Fibroblast of mammary gland (primary cell): ENCODE data around the gene JAKMIP1.

Source experiments
- DNase-seq: peaks from one replicate; pipeline ENCODE4 v3.0.0-alpha.2; 2010; ENCODE audit warnings: low read depth
- H3K4me3 ChIP-seq: 2 replicates; pipeline ENCODE4 v1.5.1; 2011; ENCODE audit warnings: low read depth, mild to moderate bottlenecking, low read length, moderate library complexity; ENCODE audit not compliant: control insufficient read depth
- CTCF ChIP-seq: conservative IDR thresholded peaks from 2 replicates; pipeline ENCODE4 v1.5.1; 2011; ENCODE audit warnings: low read depth, low read length, inconsistent platforms; ENCODE audit not compliant: control insufficient read depth, insufficient read depth

JAKMIP1 gene

GRCh38 chr4:6200011-6200921 is at the start of gene JAKMIP1:
Gene JAKMIP1 (minus strand): TSS chr4:6200549. CDS start chr4:6112850, 87,699 bp downstream.
- no peak for TF ChIP-seq CTCF
- peak; percentile 33 for DNase-seq
- H3K4me3 ChIP-seq, result no peak within 1 kb of the TSS

- H3K4me3 ChIP-seq, result no peak overlapping the region
- DNase-seq, result no peak
Observed at GRCh38 chr4:6248394-6248793, 48.0 kb upstream of the JAKMIP1 start.

DNA sequence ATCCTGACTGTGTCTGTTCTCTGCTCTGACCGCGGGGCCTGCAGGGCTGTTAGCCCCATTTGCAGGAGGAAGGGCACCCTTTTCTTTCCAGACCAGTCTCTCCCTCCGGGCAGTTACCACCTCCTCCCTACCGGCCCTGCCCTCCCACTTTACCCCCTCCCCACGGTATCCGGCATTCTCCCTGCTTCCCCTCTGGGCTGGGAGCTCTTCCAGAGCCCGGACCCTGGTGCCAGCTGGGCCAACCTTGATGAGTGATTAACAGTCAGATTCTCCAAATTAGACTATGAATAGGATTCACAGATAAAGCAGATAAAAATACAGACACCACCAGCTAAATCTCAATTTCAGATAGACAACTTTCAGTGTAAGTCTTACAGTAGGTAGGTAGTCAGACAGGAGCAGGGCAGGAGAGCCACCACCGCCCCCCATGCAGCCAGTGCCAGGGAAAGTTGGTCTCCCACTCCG is 45.9 kb upstream of the JAKMIP1 start:
- no peak for DNase-seq
- no peak overlapping the region for H3K4me3 ChIP-seq
- TF ChIP-seq CTCF, result no peak

More at GRCh38 chr4:6248394-6248793, 48.0 kb upstream of the JAKMIP1 start:
- no peak for TF ChIP-seq CTCF

- DNase-seq, result no peak
- H3K4me3 ChIP-seq, result no peak overlapping the region
- no peak for TF ChIP-seq CTCF
Observed at GRCh38 chr4:6245246-6246169, 45.2 kb upstream of the JAKMIP1 start.

- no peak for TF ChIP-seq CTCF
- no peak overlapping the region for H3K4me3 ChIP-seq
- no peak for DNase-seq
Observed at GRCh38 chr4:6242271-6243029, 42.1 kb upstream of the JAKMIP1 start.
